ENCODE results near the gene UMOD.

The UMOD gene

DNA sequence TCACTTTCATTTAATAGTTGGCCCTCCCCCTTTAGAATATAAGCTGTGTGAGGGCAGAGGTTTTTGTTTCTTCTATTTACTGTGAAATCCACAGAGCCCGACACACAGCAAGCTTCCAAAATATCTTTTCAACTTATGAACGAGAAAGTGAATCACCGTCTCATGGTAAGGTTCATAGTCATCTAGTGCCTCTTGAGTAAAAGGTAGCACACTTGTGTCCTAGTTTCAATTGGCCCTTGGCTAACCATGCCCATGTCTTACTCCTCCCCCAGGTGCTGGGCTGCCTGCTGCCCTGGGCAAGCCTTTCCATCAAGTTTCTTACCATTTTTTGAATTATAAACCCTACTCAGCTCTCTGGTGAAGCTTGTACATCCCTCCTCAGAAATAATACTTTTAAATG is 12.8 kb downstream of the UMOD start:
- TF ChIP-seq, protein P1, sequence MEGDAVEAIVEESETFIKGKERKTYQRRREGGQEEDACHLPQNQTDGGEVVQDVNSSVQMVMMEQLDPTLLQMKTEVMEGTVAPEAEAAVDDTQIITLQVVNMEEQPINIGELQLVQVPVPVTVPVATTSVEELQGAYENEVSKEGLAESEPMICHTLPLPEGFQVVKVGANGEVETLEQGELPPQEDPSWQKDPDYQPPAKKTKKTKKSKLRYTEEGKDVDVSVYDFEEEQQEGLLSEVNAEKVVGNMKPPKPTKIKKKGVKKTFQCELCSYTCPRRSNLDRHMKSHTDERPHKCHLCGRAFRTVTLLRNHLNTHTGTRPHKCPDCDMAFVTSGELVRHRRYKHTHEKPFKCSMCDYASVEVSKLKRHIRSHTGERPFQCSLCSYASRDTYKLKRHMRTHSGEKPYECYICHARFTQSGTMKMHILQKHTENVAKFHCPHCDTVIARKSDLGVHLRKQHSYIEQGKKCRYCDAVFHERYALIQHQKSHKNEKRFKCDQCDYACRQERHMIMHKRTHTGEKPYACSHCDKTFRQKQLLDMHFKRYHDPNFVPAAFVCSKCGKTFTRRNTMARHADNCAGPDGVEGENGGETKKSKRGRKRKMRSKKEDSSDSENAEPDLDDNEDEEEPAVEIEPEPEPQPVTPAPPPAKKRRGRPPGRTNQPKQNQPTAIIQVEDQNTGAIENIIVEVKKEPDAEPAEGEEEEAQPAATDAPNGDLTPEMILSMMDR (IDR thresholded peaks at IDR 0.05) = no peak

DNA sequence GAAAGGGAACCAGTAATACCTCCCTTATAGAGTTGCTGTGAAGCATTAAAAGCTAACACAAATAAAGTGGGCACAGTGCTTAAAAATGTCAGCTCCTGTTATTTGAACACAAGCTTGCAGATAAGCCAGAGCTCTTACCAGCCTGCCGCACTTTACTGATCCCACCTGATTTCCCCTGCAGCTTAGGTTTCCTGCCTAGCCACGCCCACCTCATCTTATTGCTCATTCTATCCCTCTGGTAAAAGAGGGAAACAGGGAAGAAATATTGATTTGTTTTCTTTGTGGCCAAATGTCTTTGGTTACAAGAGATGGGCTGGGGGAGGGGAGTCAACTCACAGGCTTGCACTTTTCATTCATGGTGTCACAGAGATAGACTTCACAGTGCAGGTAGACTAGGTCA is 15.6 kb downstream of the UMOD start:
- TF ChIP-seq, protein P1 (IDR thresholded peaks at IDR 0.05) = no peak

DNA sequence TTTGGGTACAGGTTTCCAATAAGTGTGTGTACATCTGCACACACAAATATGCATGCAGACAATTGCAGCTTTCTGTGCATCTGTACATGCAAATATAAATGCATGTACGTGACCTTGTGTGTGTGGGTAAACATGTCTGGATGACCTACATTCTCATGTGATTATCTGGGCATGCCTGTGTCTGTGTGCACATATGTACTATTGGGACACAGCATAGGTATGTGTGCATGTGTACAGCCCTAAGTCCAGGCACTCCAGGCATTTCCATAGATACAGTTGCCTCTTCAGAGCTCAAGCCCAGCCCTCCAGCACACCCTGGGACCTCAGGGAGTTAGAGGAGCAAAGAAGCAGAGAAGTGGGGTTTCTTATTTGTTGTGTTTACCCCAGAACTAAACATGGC is 18.1 kb downstream of the UMOD start:
- TF ChIP-seq, protein P1 (IDR thresholded peaks at IDR 0.05) = no peak

DNA sequence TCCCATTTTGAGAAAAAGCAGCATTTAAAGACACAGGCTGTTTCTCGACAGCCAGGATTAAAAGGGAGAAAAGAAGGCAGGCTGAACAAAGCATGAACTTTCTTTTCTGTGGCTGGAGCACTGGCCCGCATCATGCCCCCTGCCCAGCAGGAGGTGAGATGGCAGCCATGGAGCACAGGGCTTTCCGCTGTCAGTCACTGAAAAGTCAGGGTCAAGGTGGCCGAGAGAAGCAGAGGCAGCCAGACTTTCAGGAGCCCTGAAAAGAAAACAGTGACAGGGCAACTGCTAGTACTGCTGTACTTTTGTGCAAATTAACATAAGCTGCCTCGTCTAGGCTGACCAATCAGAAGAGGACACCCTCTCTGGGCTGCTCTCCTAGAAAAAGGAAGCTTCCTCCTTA is 19.4 kb downstream of the UMOD start:
- TF ChIP-seq, protein P1 (IDR thresholded peaks at IDR 0.05) = no peak

DNA sequence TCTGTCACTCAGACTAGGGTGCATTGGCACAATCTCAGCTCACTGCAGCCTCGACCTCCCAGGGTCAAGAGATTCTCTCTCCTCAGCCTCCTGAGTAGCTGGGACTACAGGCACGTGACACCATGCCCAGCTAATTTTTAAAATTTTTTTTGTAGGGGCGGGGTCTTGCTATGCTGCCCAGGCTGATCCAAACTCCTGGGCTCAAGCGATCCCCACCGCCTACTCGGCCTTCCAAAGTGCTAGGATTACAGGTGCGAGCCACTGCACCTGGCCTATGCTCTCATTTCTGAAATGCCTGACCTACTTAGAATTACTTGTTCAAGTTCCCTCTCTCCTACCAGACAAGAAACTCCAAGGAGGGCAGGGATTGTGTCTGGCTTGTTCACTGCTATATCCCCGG is 20.1 kb downstream of the UMOD start:
- TF ChIP-seq, protein P1 (IDR thresholded peaks at IDR 0.05) = no peak

DNA sequence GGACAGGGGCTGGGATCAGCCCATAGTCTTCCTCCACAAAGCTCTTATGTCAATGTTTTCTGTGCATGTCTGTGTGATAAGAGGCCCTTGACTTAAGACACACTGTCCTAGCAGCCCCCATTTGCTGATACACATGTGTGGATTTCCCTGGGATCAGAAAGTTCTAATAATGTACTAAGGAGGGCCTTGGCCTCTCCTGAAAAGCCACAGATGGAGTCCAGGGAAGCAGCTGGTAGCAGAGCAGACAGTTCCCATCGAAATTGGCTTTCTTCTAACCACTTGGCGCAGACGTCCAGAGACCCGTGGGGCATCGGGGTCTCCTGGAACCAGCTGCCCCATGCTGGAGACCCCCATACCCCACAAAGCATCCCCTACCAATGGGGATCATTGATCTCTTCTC is 20.9 kb downstream of the UMOD start:
- TF ChIP-seq, protein P1 (IDR thresholded peaks at IDR 0.05) = no peak

DNA sequence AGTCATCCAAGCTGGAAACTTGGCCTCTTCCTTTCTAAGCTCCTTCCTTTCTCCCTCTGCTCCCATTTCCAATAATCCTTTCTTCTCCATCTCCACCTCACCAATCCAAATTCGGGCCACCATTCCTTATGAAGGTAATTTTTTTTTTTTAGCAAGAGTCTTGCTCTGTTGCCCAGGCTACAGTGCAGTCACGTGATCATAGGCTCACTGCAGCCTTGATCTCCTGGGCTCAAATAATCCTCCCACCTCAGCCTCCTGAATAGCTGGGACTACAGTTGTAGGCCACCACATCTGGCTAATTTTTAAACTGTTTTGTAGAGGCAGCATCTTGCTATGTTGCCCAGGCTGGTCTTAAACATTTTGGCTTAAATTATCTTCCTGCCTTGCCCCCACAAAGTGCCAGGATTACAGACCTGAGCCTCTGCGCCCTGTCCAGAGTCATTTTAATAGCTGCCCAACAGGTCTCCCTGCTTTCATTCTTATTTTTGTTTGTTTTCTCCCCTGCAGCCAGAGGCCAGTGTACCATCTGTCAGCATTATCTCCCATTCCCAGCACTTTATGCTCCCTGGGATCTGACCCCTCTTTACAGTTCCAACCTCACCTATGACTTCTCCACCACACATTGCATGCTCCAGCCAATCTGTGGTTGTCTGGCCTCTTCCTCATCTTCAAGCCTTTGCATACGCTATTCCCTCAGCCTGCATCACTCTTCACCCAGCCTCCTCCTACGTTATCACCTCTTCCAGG is 22.9 kb downstream of the UMOD start:
- TF ChIP-seq, protein P1 (IDR thresholded peaks at IDR 0.05) = no peak
